ENCODE results near the gene HUWE1.

HUWE1 gene

GRCh38 chrX:53683556-53684414 is 2.7 kb downstream of the HUWE1 start:
- peak; percentile 96 for DNase-seq

- no peak for DNase-seq
Observed at GRCh38 chrX:53682885-53683555, 3.5 kb downstream of the HUWE1 start.

DNA sequence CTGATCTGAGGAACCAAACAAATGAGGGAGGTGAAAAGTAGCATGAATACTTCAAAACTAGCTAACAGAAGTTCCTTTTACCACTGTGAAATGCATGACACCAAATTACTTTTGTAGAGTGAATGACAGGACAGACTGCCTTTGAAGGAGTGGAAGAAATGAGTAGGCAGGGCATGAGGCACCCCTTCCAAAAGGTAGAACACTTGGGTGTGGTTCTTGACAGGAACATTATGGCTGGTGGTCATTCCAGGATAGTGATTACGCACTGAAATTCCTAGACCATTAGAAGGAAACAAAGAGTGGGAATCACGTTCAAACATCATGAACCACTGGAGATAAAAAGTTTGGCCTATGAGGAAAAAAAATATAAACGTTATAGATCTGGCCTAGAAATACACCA is 4.9 kb downstream of the HUWE1 start:
- no peak for DNase-seq

DNA sequence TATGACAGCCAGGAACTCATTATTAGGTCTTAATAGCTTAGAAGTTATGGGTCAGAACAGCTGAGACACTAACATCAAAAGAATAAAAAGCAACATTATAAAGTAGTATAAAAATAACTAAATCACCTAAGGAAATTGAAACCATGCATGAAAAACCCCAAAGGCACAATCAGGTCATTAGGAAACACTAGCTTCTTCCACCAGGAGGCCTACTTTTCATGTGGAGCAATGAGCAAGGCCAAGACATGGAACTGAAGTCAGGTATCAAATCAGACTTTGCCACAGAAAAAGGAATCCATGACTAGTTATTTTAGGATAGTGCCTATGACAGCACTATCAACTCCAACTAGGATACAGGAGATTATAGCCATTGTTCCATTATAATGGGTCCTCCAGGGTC is 7.9 kb downstream of the HUWE1 start:
- DNase-seq: no peak

DNA sequence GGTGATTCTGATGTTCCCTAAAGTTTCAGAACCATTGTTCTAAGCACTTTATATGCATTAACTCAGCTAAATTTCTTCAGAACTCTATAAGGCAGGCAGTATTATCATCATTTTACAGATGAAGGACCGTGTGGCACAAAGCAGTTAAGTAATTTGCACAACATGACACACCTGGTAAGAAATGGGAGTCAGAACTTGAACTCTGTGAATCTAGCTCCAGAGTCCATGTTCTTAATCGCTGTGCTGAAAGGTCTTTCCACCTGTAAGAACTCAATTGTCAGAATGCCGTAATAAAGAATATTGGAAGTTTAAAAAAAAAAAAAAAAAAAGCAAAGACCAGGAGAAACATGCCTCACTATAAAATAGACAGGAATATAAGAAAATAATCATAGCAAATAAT is 9.2 kb downstream of the HUWE1 start:
- DNase-seq: no peak

DNA sequence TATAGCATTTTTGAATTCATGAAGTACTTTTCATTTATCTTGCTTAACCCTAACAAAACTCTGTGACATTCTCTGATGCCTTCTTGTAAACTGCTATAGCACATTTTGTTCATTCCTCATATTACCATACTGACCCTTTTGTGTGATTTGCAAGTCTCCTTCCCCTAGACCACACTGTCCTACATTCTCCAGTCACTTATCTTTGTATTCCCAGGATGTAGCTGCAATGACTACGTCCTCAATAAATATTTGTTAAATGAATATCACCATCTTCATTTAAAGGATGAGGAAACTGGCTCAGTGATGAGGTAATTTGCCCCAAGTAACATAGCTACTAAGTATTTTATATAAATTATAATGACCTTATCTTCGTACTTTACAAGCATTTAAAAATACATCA is 11.9 kb downstream of the HUWE1 start:
- DNase-seq: no peak

DNA sequence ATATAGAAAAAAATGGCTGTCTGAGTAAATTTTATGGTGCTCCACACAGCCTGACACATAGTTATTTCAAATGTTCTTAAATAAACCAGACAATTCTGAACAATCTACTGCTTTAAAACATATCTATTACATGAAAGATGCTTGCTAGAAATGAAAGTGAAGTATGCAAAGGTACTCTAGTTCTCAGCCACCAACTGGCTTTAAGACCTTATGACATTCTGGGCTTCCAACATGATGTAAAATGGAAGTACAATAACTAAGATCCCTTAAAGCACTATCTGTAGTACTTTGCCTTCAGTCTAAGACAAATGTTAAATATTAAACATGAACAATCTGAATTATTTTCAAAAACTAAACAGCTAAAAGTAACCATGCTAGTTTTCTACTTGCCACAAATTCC is 17.3 kb downstream of the HUWE1 start:
- no peak for DNase-seq

DNA sequence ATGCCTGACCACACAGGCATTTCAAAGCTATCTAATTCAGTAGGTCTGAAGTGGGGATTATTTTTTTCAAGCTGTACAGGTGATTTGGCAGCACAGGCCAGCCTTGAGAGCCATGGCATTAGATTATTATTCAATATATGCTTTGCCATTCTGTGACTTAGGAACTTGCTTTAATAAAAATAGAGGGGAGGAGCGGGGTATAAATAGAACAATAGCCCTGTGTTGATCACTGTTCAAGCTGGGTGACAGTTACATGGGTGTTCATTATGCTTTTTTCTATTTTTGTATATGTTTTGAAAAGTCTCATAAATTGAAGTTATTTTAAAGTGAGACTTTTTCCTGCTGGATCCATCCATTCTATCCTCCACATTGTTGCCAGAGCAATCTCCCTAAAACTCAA is 20.3 kb downstream of the HUWE1 start:
- DNase-seq: no peak

GRCh38 chrX:53660004-53660403 is 26.5 kb downstream of the HUWE1 start:
- DNase-seq: no peak

DNA sequence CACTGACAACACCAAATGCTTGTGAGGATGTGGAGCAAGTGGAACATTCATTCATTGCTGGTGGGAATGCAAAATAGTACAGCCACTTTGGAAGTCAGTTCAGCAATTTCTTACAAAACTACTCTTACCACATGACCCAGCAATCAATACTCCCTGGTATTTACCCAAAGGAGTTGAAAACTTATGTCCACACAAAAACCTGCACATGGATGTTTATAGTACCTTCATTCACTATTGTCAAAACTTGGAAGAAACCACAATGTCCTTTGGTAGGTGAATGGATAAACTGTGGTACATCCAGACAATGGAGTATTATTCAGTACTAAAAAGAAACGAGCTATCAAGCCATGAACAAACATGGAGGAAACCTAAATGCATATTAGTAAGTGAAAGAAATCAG is 27.5 kb downstream of the HUWE1 start:
- DNase-seq: no peak

- no peak for DNase-seq
Observed at GRCh38 chrX:53656845-53657244, 29.7 kb downstream of the HUWE1 start.

DNA sequence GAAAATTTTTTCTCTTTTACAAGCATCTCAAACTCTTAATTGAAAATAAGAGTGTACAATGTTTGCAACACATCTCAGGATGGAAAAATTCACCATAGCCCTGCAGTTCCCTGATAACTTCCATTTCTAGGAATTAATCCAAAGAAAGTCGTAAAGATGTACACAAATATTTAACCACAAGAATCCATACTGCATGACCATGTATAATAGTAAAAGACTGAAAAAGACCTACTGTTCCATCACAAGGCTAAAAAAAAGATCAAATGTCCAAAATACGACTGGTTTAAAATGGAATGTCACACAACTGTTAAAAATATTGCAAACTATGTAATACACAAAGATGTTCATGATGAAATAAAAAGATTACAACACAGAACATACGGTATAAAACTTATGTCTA is 32.1 kb downstream of the HUWE1 start:
- DNase-seq: no peak

GRCh38 chrX:53644751-53645150 is 41.8 kb downstream of the HUWE1 start:
- DNase-seq: no peak

DNA sequence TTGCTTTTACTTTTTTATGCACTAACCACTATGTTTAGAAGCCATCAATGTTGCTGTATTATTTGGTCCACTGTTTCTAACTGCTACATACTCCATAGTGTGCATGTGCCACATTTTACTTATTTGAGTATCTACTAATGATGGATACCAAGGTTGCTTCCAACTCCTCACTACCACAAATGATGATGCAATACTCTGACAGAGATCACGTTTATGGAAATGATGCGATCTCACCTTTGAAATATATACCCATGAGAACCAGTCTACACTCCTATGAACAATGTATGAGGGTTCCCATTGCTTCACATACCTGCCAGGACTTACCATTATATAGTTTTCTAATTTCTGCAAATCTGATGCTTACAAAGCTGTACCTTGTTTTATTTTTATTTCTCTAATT is 44.2 kb downstream of the HUWE1 start:
- no peak for DNase-seq

GRCh38 chrX:53639257-53639656 is 47.3 kb downstream of the HUWE1 start:
- DNase-seq: no peak

- no peak for DNase-seq
Observed at GRCh38 chrX:53637479-53637878, 49.0 kb downstream of the HUWE1 start.

DNA sequence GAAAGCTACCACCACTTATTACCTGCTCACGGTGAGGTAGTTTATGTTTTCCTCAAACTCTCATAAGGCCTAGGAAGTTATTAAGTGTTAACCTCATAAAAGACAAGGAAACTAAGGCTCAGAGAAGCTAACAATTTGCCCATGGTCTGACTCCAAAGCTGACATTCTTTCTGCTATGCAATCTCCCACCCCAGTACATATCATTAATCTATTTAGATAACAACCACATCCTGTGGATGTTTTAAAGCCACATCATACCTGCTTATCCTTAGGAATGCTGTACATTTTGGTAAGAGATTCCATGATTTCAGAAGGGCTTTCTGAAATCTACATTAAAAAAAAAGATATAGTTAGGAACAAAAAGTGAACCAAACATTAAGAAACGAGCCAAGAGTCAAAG is 55.4 kb downstream of the HUWE1 start:
- no peak for DNase-seq

DNA sequence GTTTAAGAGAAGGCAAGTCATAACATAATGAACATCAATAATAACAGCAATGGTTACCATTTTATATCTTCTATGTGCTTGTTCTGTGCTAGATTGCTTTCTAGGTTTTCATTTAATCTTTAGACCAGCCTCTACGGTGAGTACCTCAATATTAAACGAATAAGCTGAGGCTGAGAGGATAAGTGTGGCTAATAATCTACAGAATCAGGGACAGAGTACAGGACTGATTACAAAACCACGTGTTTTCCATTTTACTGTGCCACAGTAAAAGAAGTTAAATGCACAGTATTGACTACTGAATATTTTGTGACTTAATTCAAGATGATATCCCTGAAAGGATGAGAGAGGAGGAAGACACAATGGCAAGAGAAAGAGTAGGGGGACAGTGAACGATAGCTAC is 56.3 kb downstream of the HUWE1 start:
- no peak for DNase-seq

- no peak for DNase-seq
Observed at GRCh38 chrX:53622431-53622830, 64.1 kb downstream of the HUWE1 start.

GRCh38 chrX:53621418-53621986 is 65.0 kb downstream of the HUWE1 start:
- no peak for DNase-seq

- DNase-seq: no peak
Observed at GRCh38 chrX:53616946-53617345, 69.6 kb downstream of the HUWE1 start.

GRCh38 chrX:53606456-53606855 is 80.1 kb downstream of the HUWE1 start:
- DNase-seq: no peak

DNA sequence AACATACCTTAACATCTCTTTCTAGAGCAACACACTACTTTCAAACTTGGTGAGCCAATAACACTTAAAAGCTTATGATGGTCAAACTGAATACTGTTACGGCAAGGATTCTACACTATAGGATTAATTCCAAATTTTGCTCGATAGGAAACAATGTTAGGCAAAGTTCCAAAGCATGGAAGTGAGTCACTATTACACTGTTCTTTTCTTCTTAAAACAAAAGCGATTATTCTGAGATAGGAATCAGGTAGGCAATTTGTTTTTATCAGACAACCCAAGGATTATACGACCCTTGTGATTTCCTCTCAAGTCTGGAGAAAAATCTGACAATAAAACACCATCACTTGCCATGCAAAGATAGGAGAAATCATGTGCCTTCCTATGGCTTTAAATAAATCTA is 81.5 kb downstream of the HUWE1 start:
- DNase-seq: no peak

GRCh38 chrX:53599781-53600396 is 86.6 kb downstream of the HUWE1 start:
- no peak for DNase-seq

Data from GOT3 (cell line).